Heart left ventricle (tissue), 13 donors: ENCODE measurements around the gene EPHB1.

Experiments used
- POLR2A ChIP-seq, 2 donors: fragments of 450-650 bp; IDR thresholded peaks; one replicate each; pipeline ENCODE4 v1.6.1; 2017; ENCODE audit warnings: antibody characterized with exemption in 2 of 2, mild to moderate bottlenecking in 2 of 2, moderate library complexity in 2 of 2
- TF ChIP-seq, protein P1 (sequence below), 12 donors: fragments of 200-600 bp; sonication (generic) in 4 of 12; IDR thresholded peaks; one replicate each; pipeline versions ENCODE4 v1.5.0 to v1.8.0; 2018 to 2022; ENCODE audit warnings: antibody characterized with exemption in 12 of 12, mild to moderate bottlenecking in 5 of 12
- donor health status: ischemic (EF 13 %, LVEDD 7.1; RV severe dilation, severe dysfunction).
- donor health status: DM: no; HTN: yes; CAD: no.
- donor health status: DM: no; HTN: no; CAD: no.
- donor health status: ischemic (EF 25% LVEDD 6.9; RV normal size, moderate dysfunction).
- donor health status: ischemic (EF 25% LVEDD 5.7; RV mildly dilated, moderate dysfunction).
- donor health status: ischemic (EF 35%, LVEDD 5.7; RV mildly dilated, moderate dysfunction).
- donor health status: nonischemic (EF 11% LVEDD 7.7; RV severe dilation, severe dysfunction).
- donor health status: DM: yes; HTN: yes; CAD: no.
- donor health status: PGD.
- donor health status: ischemic (EF 29% LVEDD 5.4; RV normal size, mild dysfunction).
- donor health status: nonischemic (EF 23%, LVEDD 6.1; RV moderate dilation, normal function).

DNA sequence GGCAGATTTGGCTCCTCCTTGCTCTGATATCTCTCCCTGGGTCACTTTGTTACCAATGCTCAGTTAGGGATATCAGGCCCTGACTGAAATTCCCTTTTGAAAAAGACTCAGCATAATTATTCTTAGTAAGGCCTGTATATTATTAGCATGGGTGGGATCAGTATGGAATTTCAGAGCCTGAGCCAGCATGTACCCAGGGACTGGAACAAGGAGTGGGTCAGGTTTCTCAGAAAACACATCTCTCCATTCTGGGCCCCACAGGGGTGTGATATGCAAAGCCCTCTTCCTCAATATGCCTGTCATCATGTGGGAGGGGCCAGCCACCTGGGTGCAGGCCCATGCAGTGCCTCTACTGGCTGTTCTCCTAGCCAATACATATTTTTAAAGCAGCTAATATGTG, 423.2 kb downstream of the EPHB1 start:
- TF ChIP-seq, protein P1, sequence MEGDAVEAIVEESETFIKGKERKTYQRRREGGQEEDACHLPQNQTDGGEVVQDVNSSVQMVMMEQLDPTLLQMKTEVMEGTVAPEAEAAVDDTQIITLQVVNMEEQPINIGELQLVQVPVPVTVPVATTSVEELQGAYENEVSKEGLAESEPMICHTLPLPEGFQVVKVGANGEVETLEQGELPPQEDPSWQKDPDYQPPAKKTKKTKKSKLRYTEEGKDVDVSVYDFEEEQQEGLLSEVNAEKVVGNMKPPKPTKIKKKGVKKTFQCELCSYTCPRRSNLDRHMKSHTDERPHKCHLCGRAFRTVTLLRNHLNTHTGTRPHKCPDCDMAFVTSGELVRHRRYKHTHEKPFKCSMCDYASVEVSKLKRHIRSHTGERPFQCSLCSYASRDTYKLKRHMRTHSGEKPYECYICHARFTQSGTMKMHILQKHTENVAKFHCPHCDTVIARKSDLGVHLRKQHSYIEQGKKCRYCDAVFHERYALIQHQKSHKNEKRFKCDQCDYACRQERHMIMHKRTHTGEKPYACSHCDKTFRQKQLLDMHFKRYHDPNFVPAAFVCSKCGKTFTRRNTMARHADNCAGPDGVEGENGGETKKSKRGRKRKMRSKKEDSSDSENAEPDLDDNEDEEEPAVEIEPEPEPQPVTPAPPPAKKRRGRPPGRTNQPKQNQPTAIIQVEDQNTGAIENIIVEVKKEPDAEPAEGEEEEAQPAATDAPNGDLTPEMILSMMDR (IDR thresholded peaks at IDR 0.05), result no peak
- no peak for TF ChIP-seq POLR2A (IDR thresholded peaks at IDR 0.05)
